HL-60 (cell line): ENCODE results near the gene ESR2.

ENCODE experiments used
- DNase-seq, 2 experiments: peaks; one replicate each; pipeline ENCODE4 v3.0.0-alpha.2; 2010 to 2020; ENCODE audit warnings: low read depth in 1 of 2, low spot score in 1 of 2
- H3K27ac ChIP-seq: fragments of 250-450 bp; sonication (Bioruptor Pico); replicated peaks from 2 replicates; pipeline ENCODE4 v1.5.1; 2020; ENCODE audit warnings: mild to moderate bottlenecking, moderate library complexity
- H3K27me3 ChIP-seq: fragments of 250-450 bp; sonication (Bioruptor Pico); 2 replicates; pipeline ENCODE4 v1.5.1; 2021; ENCODE audit warnings: mild to moderate bottlenecking, moderate library complexity; ENCODE audit not compliant: insufficient read depth, poor library complexity, severe bottlenecking
- H3K4me3 ChIP-seq: replicated peaks from 2 replicates; pipeline ENCODE4 v1.5.1; 2011; ENCODE audit warnings: mild to moderate bottlenecking, control low read depth, low read length; ENCODE audit not compliant: insufficient read depth
- GABPA ChIP-seq: IDR thresholded peaks from 2 replicates; pipeline ENCODE4 v1.6.1; 2012; ENCODE audit warnings: low read depth
- POLR2AphosphoS5 ChIP-seq: IDR thresholded peaks from 2 replicates; pipeline ENCODE4 v1.6.1; 2012; ENCODE audit warnings: low read depth
- SPI1 ChIP-seq: IDR thresholded peaks from 2 replicates; pipeline ENCODE4 v1.6.1; 2012; ENCODE audit warnings: low read depth, mild to moderate bottlenecking, borderline replicate concordance
- TF ChIP-seq, protein P1 (sequence below): IDR thresholded peaks from 2 replicates; pipeline ENCODE4 v1.6.1; 2012; ENCODE audit warnings: low read depth; ENCODE audit not compliant: insufficient replicate concordance
- TF ChIP-seq, protein P2 (sequence below): IDR thresholded peaks from one replicate; pipeline ENCODE4 v1.5.1; 2011; ENCODE audit warnings: low read length, control low read depth, inconsistent platforms; ENCODE audit not compliant: insufficient read depth

The ESR2 gene

DNA sequence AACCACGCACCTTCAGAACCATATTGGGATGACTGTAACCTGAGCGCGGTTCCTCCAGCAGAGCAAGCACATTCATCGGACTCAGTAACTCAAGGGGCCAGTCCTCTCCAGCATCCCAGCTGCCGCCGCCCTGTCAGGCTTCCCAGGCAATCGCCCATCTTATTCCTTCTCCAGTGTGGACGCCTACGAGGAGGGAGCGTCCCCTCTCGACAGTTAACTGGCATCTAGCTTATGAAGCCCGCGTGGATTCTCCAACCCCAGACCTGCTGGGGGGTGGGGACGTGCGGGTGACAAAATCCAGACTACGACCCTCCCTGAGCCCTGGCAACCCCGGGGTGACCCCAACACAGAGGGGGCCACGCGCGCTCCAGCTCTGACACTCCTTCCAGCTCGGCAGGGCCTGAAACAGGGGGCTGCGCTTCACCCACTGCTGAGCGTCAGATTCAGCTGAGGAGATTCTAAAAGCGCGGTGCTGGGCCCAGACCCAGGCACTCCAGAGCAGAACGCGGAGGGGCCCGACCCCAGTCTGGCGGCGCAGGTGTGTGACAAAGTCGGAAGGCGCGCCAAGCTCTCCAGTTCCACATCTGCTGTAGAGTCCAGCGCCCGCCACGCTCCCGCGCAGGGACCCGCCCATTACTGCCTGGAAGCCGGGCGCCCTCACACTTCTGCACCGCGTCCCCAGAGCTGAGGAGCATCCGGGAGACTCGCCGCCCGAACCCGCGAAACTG is 43.9 kb upstream of the ESR2 start:
- Histone ChIP-seq H3K27me3 (no peaks in the 10 kb centered on the region), H3K4me3 (peak overlapping the region; percentile 56), H3K27ac (peak overlapping the region; percentile 88)
- DNase-seq = peak; percentile 1 to 10
- TF ChIP-seq GABPA = no peak
- TF ChIP-seq, protein P1, sequence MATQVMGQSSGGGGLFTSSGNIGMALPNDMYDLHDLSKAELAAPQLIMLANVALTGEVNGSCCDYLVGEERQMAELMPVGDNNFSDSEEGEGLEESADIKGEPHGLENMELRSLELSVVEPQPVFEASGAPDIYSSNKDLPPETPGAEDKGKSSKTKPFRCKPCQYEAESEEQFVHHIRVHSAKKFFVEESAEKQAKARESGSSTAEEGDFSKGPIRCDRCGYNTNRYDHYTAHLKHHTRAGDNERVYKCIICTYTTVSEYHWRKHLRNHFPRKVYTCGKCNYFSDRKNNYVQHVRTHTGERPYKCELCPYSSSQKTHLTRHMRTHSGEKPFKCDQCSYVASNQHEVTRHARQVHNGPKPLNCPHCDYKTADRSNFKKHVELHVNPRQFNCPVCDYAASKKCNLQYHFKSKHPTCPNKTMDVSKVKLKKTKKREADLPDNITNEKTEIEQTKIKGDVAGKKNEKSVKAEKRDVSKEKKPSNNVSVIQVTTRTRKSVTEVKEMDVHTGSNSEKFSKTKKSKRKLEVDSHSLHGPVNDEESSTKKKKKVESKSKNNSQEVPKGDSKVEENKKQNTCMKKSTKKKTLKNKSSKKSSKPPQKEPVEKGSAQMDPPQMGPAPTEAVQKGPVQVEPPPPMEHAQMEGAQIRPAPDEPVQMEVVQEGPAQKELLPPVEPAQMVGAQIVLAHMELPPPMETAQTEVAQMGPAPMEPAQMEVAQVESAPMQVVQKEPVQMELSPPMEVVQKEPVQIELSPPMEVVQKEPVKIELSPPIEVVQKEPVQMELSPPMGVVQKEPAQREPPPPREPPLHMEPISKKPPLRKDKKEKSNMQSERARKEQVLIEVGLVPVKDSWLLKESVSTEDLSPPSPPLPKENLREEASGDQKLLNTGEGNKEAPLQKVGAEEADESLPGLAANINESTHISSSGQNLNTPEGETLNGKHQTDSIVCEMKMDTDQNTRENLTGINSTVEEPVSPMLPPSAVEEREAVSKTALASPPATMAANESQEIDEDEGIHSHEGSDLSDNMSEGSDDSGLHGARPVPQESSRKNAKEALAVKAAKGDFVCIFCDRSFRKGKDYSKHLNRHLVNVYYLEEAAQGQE = no peak
- no peak for TF ChIP-seq POLR2AphosphoS5
- TF ChIP-seq SPI1 = no peak
- TF ChIP-seq, protein P2, sequence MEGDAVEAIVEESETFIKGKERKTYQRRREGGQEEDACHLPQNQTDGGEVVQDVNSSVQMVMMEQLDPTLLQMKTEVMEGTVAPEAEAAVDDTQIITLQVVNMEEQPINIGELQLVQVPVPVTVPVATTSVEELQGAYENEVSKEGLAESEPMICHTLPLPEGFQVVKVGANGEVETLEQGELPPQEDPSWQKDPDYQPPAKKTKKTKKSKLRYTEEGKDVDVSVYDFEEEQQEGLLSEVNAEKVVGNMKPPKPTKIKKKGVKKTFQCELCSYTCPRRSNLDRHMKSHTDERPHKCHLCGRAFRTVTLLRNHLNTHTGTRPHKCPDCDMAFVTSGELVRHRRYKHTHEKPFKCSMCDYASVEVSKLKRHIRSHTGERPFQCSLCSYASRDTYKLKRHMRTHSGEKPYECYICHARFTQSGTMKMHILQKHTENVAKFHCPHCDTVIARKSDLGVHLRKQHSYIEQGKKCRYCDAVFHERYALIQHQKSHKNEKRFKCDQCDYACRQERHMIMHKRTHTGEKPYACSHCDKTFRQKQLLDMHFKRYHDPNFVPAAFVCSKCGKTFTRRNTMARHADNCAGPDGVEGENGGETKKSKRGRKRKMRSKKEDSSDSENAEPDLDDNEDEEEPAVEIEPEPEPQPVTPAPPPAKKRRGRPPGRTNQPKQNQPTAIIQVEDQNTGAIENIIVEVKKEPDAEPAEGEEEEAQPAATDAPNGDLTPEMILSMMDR = no peak

DNA sequence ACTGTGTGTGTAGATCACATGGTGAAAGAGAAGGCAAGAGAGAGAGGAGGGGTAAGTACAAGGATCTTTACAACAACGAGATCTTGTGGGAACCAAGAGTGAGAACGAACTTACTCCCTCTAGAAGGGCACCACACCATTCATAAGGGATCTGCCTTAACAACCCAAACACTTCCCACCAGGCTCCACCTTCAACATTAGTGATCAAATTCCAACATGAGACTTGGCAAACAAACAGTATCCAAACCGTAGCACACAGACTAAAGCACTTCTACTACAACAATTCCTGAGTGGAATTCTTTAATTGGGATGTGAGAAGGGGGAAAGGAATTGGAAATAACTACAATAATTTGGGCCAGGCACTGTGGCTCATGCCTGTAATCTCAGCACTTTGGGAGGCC is 35.0 kb upstream of the ESR2 start:
- Histone ChIP-seq H3K27ac (no peak overlapping the region), H3K4me3 (no peak overlapping the region), H3K27me3 (no peaks in the 10 kb centered on the region)
- DNase-seq = no peak
- no peak for TF ChIP-seq SPI1
- no peak for TF ChIP-seq POLR2AphosphoS5
- TF ChIP-seq, protein P1 = no peak
- TF ChIP-seq, protein P2 = no peak
- no peak for TF ChIP-seq GABPA

DNA sequence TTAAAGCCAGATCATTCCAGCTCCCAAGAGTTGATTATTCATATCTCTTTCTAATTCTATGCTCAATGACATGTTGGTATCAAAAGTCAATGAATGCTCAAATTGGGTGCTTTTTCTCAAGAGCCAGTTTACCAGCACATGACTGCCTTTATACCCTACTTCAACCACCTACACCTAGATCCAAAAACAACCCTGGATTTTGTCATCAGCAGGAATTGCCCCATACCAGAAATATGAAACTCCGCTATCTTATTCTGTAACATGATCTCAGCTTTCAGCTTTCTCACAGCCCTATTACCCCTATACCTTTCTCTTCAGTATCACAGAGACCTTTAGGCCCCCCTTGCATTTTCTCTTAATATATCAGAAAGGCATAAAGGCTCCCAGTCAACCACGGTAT is 32.3 kb upstream of the ESR2 start:
- H3K4me3 ChIP-seq = no peak overlapping the region
- H3K27ac ChIP-seq = no peak overlapping the region
- no peaks in the 10 kb centered on the region for H3K27me3 ChIP-seq
- TF ChIP-seq POLR2AphosphoS5 = no peak
- no peak for TF ChIP-seq GABPA
- TF ChIP-seq, protein P1 = no peak
- no peak for DNase-seq
